Measurements from ENCODE around the gene PPP1R13B. TPM values are rescaled to one million over a fixed set of nuclear protein-coding genes. Genes with fewer than 3 reads are reported as not detected.

Gene PPP1R13B
- total and polyA plus RNA-seq, 2 donors from 2014 or later, result 15.1 to 69.4 TPM

GRCh38 chr14:103729496-103730448 is 117.6 kb downstream of the PPP1R13B start:
- FAIRE-seq, result no peak
- no peak overlapping the region for H3K9ac ChIP-seq (ENCODE audit: low read length in 3 of 3)
- H3K27me3 ChIP-seq (ENCODE audit: control insufficient read depth, insufficient read depth, low read length), result no peaks in the 10 kb centered on the region
- no peaks in the 10 kb centered on the region for H3K9me3 ChIP-seq (ENCODE audit: control insufficient read depth in 2 of 3, insufficient read depth in 1 of 3, low read length in 3 of 3)
- H3K36me3 ChIP-seq (ENCODE audit: control insufficient read depth in 2 of 3, insufficient read depth in 3 of 3, low read length in 3 of 3), result peaks cover 2 to 35% (median 4%) of the 10 kb centered on the region in 3 donors
- DNase-seq, result peak in 2 of 5 donors; percentile 33 to 42
- no peak for TF ChIP-seq CTCF (IDR thresholded peaks at IDR 0.05; ENCODE audit: borderline replicate concordance, extremely low read depth, insufficient read depth)
- no peak overlapping the region for H3K4me3 ChIP-seq (ENCODE audit: low read length in 3 of 3)
- H3K27ac ChIP-seq (ENCODE audit: low read depth in 2 of 2, low read length in 2 of 2), result no peak overlapping the region
- intact Hi-C loops (cut with DNase I), result no loop called here
- peaks cover 0 to 5% (median 4%) of the 10 kb centered on the region in 3 donors for H3K4me1 ChIP-seq (ENCODE audit: control insufficient read depth in 2 of 3, insufficient read depth in 2 of 3, low read depth in 1 of 3, low read length in 3 of 3)

DNA sequence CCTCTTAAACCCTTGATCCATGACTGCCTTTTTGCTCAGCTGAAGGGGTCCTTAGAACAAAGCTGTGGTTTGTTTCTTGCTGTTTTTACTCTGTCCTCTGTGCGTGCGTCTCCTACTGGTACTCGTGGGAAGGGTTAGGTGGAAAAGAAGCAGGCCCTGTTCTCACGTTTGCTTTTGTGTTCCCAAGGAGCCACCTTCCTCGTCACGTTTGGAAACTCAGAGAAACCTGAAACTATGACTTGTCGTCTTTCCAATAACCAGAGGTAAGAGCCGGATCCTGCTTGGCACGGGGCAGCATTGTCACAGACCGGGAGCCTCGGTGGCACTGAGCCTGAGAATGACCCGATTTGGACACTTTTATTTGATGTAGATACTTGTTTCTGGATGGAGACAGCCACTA is 118.7 kb downstream of the PPP1R13B start:
- no peak for FAIRE-seq

DNA sequence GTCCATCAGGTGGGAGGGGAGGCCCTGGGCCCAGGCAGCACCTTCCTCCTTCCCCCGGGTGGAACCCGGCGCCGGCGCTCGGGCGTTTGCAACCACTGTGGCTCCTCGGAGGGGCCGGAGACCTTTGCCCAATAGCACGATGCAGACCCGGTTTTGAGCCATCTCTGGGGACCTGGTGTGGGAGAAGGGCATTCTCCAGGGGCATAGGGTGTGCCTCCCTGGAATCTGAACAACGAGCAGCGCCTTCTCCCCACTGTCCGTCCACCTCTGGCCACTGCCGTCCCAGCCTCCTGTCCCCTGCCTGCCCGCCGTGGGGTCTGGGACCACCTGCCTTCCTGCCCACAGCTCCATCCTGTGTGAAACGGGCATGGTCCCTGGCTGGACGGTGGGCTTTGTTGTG is 119.2 kb downstream of the PPP1R13B start:
- no peak for TF ChIP-seq CTCF (IDR thresholded peaks at IDR 0.05; ENCODE audit: borderline replicate concordance, extremely low read depth, insufficient read depth)
- H3K4me3 ChIP-seq (ENCODE audit: low read length in 3 of 3), result no peak overlapping the region
- H3K36me3 ChIP-seq (ENCODE audit: control insufficient read depth in 2 of 3, insufficient read depth in 3 of 3, low read length in 3 of 3), result peaks cover 2 to 29% (median 4%) of the 10 kb centered on the region in 3 donors
- no peak overlapping the region for H3K27ac ChIP-seq (ENCODE audit: low read depth in 2 of 2, low read length in 2 of 2)
- peaks cover 0 to 7% (median 0%) of the 10 kb centered on the region in 3 donors for H3K4me1 ChIP-seq (ENCODE audit: control insufficient read depth in 2 of 3, insufficient read depth in 2 of 3, low read depth in 1 of 3, low read length in 3 of 3)
- intact Hi-C loops (cut with DNase I), result no loop called here
- no peaks in the 10 kb centered on the region for H3K27me3 ChIP-seq (ENCODE audit: control insufficient read depth, insufficient read depth, low read length)
- no peaks in the 10 kb centered on the region for H3K9me3 ChIP-seq (ENCODE audit: control insufficient read depth in 2 of 3, insufficient read depth in 1 of 3, low read length in 3 of 3)
- peak in 1 of 5 donors; percentile 55 for DNase-seq
- H3K9ac ChIP-seq (ENCODE audit: low read length in 3 of 3), result no peak overlapping the region
- no peak for FAIRE-seq

More for the DNA sequence above, 118.7 kb downstream of the PPP1R13B start:
- H3K4me3 ChIP-seq (ENCODE audit: low read length in 3 of 3), result no peak overlapping the region
- intact Hi-C loops (cut with DNase I), result no loop called here
- TF ChIP-seq CTCF (IDR thresholded peaks at IDR 0.05; ENCODE audit: borderline replicate concordance, extremely low read depth, insufficient read depth), result no peak
- H3K27ac ChIP-seq (ENCODE audit: low read depth in 2 of 2, low read length in 2 of 2), result no peak overlapping the region
- H3K27me3 ChIP-seq (ENCODE audit: control insufficient read depth, insufficient read depth, low read length), result no peaks in the 10 kb centered on the region
- H3K36me3 ChIP-seq (ENCODE audit: control insufficient read depth in 2 of 3, insufficient read depth in 3 of 3, low read length in 3 of 3), result peaks cover 2 to 29% (median 4%) of the 10 kb centered on the region in 3 donors
- peaks cover 0 to 5% (median 3%) of the 10 kb centered on the region in 3 donors for H3K4me1 ChIP-seq (ENCODE audit: control insufficient read depth in 2 of 3, insufficient read depth in 2 of 3, low read depth in 1 of 3, low read length in 3 of 3)
- H3K9ac ChIP-seq (ENCODE audit: low read length in 3 of 3), result no peak overlapping the region
- H3K9me3 ChIP-seq (ENCODE audit: control insufficient read depth in 2 of 3, insufficient read depth in 1 of 3, low read length in 3 of 3), result no peaks in the 10 kb centered on the region
- peak in 3 of 5 donors; percentile 20 to 33 (median 29) for DNase-seq
